ENCODE data around the gene FBXO38.

FBXO38 gene

DNA sequence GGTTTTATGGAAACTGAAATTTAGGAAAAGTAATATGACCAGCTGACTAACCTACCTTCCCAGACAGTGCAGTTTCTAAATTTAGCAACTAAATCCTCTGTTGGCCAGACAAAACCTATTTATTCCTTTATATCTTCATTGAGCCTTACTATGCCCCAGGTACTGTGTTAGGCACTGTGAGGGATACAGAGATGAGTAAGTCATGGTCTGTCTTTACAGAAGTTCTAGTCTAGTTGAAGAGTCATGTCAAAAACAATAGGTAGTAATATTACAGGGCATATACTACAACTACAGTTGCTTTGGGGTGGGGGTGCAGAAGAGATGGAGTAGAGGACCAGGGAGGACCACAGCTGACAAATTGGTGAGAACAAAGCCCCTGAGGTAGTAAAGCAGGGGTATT lies 42.8 kb downstream of the FBXO38 start:
- Histone ChIP-seq H3K4me1 (ENCODE audit: control insufficient read depth, insufficient read depth, low read length) (no peaks in the 10 kb centered on the region), H3K27ac (ENCODE audit: low read length) (no peak overlapping the region), H3K9me3 (ENCODE audit: control insufficient read depth in 2 of 2, low read length in 2 of 2) (no peaks in the 10 kb centered on the region), H3K9ac (ENCODE audit: low read length in 2 of 2) (no peak overlapping the region), H3K36me3 (ENCODE audit: control insufficient read depth in 2 of 2, insufficient read depth in 2 of 2, low read length in 2 of 2) (peaks cover 26 to 48% of the 10 kb centered on the region in 2 donors), H3K4me3 (ENCODE audit: low read length in 2 of 2) (no peak overlapping the region), H3K27me3 (ENCODE audit: control insufficient read depth in 1 of 2, insufficient read depth in 2 of 2, low read length in 2 of 2) (no peaks in the 10 kb centered on the region)

DNA sequence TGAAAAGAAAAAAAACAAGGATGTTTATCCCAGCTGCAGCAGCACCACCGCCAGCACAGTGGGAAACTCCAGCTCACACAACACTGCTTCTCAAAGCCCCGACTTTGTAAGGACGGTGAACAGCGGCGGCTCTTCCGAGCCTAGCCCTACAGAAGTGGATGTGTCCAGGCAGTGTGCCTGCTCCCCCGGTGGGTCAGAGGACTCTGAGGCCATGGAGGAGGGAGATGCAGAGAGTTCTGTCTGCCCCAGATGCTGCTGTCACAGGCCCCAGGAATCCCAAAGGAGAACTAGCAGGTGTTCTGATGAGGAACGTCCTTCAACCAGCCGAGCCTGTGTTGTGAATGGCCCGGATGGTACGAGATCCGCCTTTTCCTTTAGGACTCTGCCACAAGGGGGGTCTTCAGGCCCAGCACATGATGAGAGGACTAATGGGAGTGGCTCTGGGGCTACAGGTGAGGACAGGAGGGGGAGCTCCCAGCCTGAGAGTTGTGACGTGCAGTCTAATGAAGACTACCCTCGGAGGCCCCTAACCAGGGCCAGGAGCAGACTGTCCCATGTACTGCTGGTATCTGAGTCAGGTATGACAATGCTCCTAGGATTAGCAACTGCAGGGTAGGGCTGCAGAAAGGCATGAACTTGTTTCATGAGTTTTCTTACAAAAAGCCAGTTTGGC lies 43.7 kb downstream of the FBXO38 start:
- H3K27ac ChIP-seq (ENCODE audit: low read length): no peak overlapping the region
- H3K4me3 ChIP-seq (ENCODE audit: low read length in 2 of 2): no peak overlapping the region
- H3K9ac ChIP-seq (ENCODE audit: low read length in 2 of 2): no peak overlapping the region
- H3K27me3 ChIP-seq (ENCODE audit: control insufficient read depth in 1 of 2, insufficient read depth in 2 of 2, low read length in 2 of 2): no peaks in the 10 kb centered on the region
- H3K36me3 ChIP-seq (ENCODE audit: control insufficient read depth in 2 of 2, insufficient read depth in 2 of 2, low read length in 2 of 2): peaks cover 26 to 48% of the 10 kb centered on the region in 2 donors
- no peaks in the 10 kb centered on the region for H3K9me3 ChIP-seq (ENCODE audit: control insufficient read depth in 2 of 2, low read length in 2 of 2)
- no peaks in the 10 kb centered on the region for H3K4me1 ChIP-seq (ENCODE audit: control insufficient read depth, insufficient read depth, low read length)

DNA sequence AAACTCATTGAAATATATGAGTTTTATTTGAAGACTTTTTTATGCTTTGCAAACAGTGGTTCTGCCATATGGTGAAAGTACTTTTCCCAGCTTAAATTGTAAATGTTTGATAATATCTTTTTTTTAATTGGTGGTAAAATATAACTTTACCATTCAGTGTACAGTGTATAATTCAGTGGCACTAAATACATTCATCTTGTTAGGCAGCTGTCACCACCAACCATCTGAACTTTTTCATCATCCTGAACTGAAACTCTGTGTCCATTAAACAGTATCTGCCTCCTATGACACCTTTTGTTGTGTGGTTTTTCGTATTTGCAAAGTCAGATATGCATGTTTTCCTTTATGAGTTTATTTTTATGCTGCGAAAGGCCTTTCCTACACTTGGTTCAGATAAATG lies 45.1 kb downstream of the FBXO38 start:
- H3K9me3 ChIP-seq (ENCODE audit: control insufficient read depth in 2 of 2, low read length in 2 of 2): no peaks in the 10 kb centered on the region
- no peaks in the 10 kb centered on the region for H3K27me3 ChIP-seq (ENCODE audit: control insufficient read depth in 1 of 2, insufficient read depth in 2 of 2, low read length in 2 of 2)
- H3K36me3 ChIP-seq (ENCODE audit: control insufficient read depth in 2 of 2, insufficient read depth in 2 of 2, low read length in 2 of 2): peaks cover 32 to 36% of the 10 kb centered on the region in 2 donors
- H3K9ac ChIP-seq (ENCODE audit: low read length in 2 of 2): no peak overlapping the region
- H3K4me3 ChIP-seq (ENCODE audit: low read length in 2 of 2): no peak overlapping the region
- H3K27ac ChIP-seq (ENCODE audit: low read length): no peak overlapping the region
- no peaks in the 10 kb centered on the region for H3K4me1 ChIP-seq (ENCODE audit: control insufficient read depth, insufficient read depth, low read length)

DNA sequence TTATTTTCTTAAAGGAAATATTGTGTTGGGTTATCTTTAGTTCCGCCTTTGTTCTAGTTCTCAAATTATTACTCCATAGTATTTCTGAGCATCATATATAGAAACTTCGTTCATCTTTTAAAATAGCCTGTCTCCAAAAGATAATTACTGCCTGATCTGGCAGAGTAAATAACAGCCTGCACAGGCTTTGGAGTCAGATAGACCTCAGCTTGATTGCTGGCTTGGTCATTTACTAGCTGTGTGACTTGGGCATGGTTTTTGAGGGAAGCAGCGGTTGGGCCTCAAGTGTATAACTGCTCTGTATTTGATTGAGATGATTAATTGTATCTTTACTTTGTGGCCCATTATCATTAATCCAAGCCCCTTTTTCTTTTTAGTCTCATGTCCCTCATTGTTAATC lies 50.1 kb downstream of the FBXO38 start:
- H3K27ac ChIP-seq (ENCODE audit: low read length): no peak overlapping the region
- no peak overlapping the region for H3K9ac ChIP-seq (ENCODE audit: low read length in 2 of 2)
- peaks cover 8 to 21% of the 10 kb centered on the region in 2 donors for H3K36me3 ChIP-seq (ENCODE audit: control insufficient read depth in 2 of 2, insufficient read depth in 2 of 2, low read length in 2 of 2)
- no peaks in the 10 kb centered on the region for H3K9me3 ChIP-seq (ENCODE audit: control insufficient read depth in 2 of 2, low read length in 2 of 2)
- no peaks in the 10 kb centered on the region for H3K4me1 ChIP-seq (ENCODE audit: control insufficient read depth, insufficient read depth, low read length)
- H3K27me3 ChIP-seq (ENCODE audit: control insufficient read depth in 1 of 2, insufficient read depth in 2 of 2, low read length in 2 of 2): no peaks in the 10 kb centered on the region
- H3K4me3 ChIP-seq (ENCODE audit: low read length in 2 of 2): no peak overlapping the region

DNA sequence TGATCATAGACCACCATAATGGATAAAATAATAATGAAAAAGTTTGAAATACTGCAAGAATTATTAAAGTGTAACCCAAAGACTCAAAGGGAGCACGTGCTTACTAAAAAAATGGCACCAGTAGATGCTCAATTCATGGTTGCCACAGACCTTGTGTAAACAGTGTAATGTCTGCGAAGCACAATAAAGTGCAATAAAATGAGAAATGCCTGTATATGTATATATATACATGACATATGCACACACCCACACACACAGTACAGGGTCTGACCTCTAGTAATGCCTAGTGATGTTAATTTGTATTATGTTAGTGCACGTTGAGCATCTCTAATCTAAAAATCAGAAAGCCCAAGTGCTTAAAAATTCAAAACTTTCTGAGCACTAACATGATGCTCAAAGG lies 52.3 kb downstream of the FBXO38 start:
- no peaks in the 10 kb centered on the region for H3K9me3 ChIP-seq (ENCODE audit: control insufficient read depth in 2 of 2, low read length in 2 of 2)
- no peak overlapping the region for H3K9ac ChIP-seq (ENCODE audit: low read length in 2 of 2)
- no peak overlapping the region for H3K4me3 ChIP-seq (ENCODE audit: low read length in 2 of 2)
- H3K4me1 ChIP-seq (ENCODE audit: control insufficient read depth, insufficient read depth, low read length): no peaks in the 10 kb centered on the region
- H3K27ac ChIP-seq (ENCODE audit: low read length): no peak overlapping the region
- H3K36me3 ChIP-seq (ENCODE audit: control insufficient read depth in 2 of 2, insufficient read depth in 2 of 2, low read length in 2 of 2): peaks cover 22 to 24% of the 10 kb centered on the region in 2 donors
- no peaks in the 10 kb centered on the region for H3K27me3 ChIP-seq (ENCODE audit: control insufficient read depth in 1 of 2, insufficient read depth in 2 of 2, low read length in 2 of 2)

DNA sequence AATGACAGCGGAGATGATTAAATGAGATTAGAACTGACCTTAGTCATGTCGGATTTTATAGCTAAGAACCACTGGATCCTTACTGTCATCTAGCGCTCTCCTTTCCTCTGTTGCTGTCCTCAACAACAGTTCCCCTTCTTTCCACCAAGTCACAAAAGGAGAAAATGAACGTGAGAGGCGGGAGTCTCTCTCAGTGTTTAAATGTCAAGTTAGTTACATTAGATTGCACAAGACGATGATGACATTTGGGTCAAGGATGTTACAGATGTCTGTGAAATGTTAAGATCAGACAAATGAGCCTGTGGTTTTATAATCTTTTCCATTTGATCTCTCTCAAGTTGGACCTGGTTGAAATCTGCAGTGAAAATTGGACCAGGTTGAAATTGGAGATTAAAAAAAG lies 53.5 kb downstream of the FBXO38 start:
- Histone ChIP-seq H3K27ac (ENCODE audit: low read length) (no peak overlapping the region), H3K4me3 (ENCODE audit: low read length in 2 of 2) (no peak overlapping the region), H3K36me3 (ENCODE audit: control insufficient read depth in 2 of 2, insufficient read depth in 2 of 2, low read length in 2 of 2) (peaks cover 28 to 31% of the 10 kb centered on the region in 2 donors), H3K9ac (ENCODE audit: low read length in 2 of 2) (no peak overlapping the region), H3K27me3 (ENCODE audit: control insufficient read depth in 1 of 2, insufficient read depth in 2 of 2, low read length in 2 of 2) (no peaks in the 10 kb centered on the region), H3K9me3 (ENCODE audit: control insufficient read depth in 2 of 2, low read length in 2 of 2) (no peaks in the 10 kb centered on the region), H3K4me1 (ENCODE audit: control insufficient read depth, insufficient read depth, low read length) (no peaks in the 10 kb centered on the region)

DNA sequence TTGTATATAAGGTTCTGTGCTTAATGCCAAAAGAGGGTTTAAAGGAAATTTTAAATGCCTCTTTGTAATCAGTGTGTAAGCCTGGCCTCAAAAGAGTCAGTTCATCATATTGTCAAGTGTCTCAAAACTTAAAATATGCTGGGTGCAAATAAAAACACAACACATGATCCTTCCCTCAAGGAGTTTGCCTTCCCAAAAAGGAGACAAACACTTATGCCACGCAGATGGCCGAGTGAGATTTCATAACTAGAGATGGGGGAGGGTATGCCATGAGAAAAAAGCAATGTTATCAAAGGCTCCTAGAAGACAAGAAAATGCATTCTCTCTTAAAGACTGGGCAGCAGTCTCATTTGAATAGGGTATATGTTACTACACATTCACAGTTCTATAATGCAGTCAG lies 55.2 kb downstream of the FBXO38 start:
- H3K9me3 ChIP-seq (ENCODE audit: control insufficient read depth in 2 of 2, low read length in 2 of 2): no peaks in the 10 kb centered on the region
- H3K9ac ChIP-seq (ENCODE audit: low read length in 2 of 2): no peak overlapping the region
- no peak overlapping the region for H3K27ac ChIP-seq (ENCODE audit: low read length)
- H3K4me1 ChIP-seq (ENCODE audit: control insufficient read depth, insufficient read depth, low read length): no peaks in the 10 kb centered on the region
- no peak overlapping the region for H3K4me3 ChIP-seq (ENCODE audit: low read length in 2 of 2)
- peaks cover 22 to 28% of the 10 kb centered on the region in 2 donors for H3K36me3 ChIP-seq (ENCODE audit: control insufficient read depth in 2 of 2, insufficient read depth in 2 of 2, low read length in 2 of 2)
- H3K27me3 ChIP-seq (ENCODE audit: control insufficient read depth in 1 of 2, insufficient read depth in 2 of 2, low read length in 2 of 2): no peaks in the 10 kb centered on the region

DNA sequence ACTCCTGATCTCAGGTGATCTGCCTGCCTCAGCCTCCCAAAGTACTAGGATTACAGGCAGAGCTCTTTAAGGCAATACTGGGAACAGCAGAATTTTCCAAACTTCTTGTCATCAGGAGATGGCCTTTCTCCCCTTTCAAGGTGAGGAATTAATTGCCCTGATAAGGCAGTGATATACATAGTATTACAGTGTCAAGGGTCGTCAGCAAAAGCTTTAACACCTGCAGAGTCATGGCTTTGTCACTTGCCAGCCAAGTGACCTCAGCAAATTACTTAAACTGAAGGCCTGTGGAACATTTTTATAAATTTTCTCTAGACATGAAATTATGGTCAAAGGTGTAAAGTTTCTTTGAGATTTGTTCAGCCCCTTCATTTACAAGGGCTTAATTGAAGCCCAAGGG lies 59.5 kb downstream of the FBXO38 start:
- no peaks in the 10 kb centered on the region for H3K4me1 ChIP-seq (ENCODE audit: control insufficient read depth, insufficient read depth, low read length)
- H3K9ac ChIP-seq (ENCODE audit: low read length in 2 of 2): no peak overlapping the region
- H3K36me3 ChIP-seq (ENCODE audit: control insufficient read depth in 2 of 2, insufficient read depth in 2 of 2, low read length in 2 of 2): peaks cover 15 to 20% of the 10 kb centered on the region in 2 donors
- H3K27ac ChIP-seq (ENCODE audit: low read length): no peak overlapping the region
- no peaks in the 10 kb centered on the region for H3K9me3 ChIP-seq (ENCODE audit: control insufficient read depth in 2 of 2, low read length in 2 of 2)
- H3K27me3 ChIP-seq (ENCODE audit: control insufficient read depth in 1 of 2, insufficient read depth in 2 of 2, low read length in 2 of 2): no peaks in the 10 kb centered on the region
- no peak overlapping the region for H3K4me3 ChIP-seq (ENCODE audit: low read length in 2 of 2)

DNA sequence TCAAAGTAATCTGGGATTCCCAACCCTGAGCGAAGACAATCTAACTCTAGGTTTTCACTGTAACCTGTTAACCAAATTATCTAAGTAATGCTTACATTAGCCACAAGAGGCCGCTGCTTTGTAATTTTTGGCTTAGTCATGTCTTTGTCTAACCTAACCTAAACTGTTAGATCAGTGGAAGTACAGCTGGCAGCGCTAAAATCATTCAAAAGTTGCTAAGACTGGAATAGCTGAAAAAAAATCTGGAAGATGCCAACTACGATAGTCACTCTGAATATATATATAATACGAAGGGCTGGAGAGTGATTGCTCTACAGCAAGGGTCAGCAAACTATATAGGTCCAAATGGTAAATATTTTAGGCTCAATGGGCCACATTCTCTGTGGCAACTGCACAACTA lies 60.2 kb downstream of the FBXO38 start:
- Histone ChIP-seq H3K9ac (ENCODE audit: low read length in 2 of 2) (no peak overlapping the region), H3K36me3 (ENCODE audit: control insufficient read depth in 2 of 2, insufficient read depth in 2 of 2, low read length in 2 of 2) (peaks cover 12 to 18% of the 10 kb centered on the region in 2 donors), H3K4me1 (ENCODE audit: control insufficient read depth, insufficient read depth, low read length) (no peaks in the 10 kb centered on the region), H3K4me3 (ENCODE audit: low read length in 2 of 2) (no peak overlapping the region), H3K27me3 (ENCODE audit: control insufficient read depth in 1 of 2, insufficient read depth in 2 of 2, low read length in 2 of 2) (no peaks in the 10 kb centered on the region), H3K27ac (ENCODE audit: low read length) (no peak overlapping the region), H3K9me3 (ENCODE audit: control insufficient read depth in 2 of 2, low read length in 2 of 2) (no peaks in the 10 kb centered on the region)

DNA sequence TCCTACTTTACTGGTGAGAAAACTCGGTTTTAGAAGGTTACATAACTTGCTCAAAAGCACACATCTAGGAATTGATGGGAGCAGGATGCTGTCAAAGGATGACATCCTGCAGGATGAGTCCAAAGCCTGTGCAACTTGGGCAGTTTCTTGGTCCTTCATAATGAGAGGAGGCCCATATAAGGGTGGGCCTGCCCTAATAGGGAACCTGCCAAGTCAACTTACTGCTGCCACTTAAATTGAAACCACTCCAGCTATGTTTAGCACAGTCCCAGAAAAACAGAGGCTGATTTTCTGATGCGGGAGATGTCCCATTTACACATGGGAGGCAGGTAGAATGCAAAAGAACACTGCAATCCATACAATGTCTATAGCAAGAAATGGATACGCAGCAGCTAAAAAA lies 61.8 kb downstream of the FBXO38 start:
- peaks cover 8 to 12% of the 10 kb centered on the region in 2 donors for H3K36me3 ChIP-seq (ENCODE audit: control insufficient read depth in 2 of 2, insufficient read depth in 2 of 2, low read length in 2 of 2)
- H3K27ac ChIP-seq (ENCODE audit: low read length): no peak overlapping the region
- no peaks in the 10 kb centered on the region for H3K4me1 ChIP-seq (ENCODE audit: control insufficient read depth, insufficient read depth, low read length)
- no peak overlapping the region for H3K9ac ChIP-seq (ENCODE audit: low read length in 2 of 2)
- no peaks in the 10 kb centered on the region for H3K27me3 ChIP-seq (ENCODE audit: control insufficient read depth in 1 of 2, insufficient read depth in 2 of 2, low read length in 2 of 2)
- H3K9me3 ChIP-seq (ENCODE audit: control insufficient read depth in 2 of 2, low read length in 2 of 2): no peaks in the 10 kb centered on the region
- H3K4me3 ChIP-seq (ENCODE audit: low read length in 2 of 2): no peak overlapping the region

DNA sequence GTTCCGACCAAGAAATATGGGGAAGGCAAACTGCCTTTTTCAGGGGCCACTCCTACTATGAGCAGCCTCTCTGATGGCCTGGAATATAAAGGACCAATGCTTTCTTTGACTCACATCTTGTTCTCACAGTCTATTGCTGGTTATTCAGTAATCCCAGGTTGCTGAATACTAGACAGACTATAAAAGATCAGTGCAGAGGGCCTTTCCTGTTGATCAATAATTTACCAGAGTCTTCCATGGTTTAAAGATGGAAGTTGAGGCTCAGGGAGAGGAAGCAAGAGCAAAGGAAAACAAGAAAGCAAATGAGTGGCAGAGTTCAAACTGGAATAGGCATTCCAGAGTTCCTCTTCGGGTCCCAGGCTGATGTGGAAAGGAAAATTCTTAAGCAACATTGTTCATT lies 62.9 kb downstream of the FBXO38 start:
- Histone ChIP-seq H3K27me3 (ENCODE audit: control insufficient read depth in 1 of 2, insufficient read depth in 2 of 2, low read length in 2 of 2) (no peaks in the 10 kb centered on the region), H3K9ac (ENCODE audit: low read length in 2 of 2) (no peak overlapping the region), H3K4me3 (ENCODE audit: low read length in 2 of 2) (no peak overlapping the region), H3K36me3 (ENCODE audit: control insufficient read depth in 2 of 2, insufficient read depth in 2 of 2, low read length in 2 of 2) (peaks cover 5 to 6% of the 10 kb centered on the region in 2 donors), H3K27ac (ENCODE audit: low read length) (no peak overlapping the region), H3K9me3 (ENCODE audit: control insufficient read depth in 2 of 2, low read length in 2 of 2) (no peaks in the 10 kb centered on the region), H3K4me1 (ENCODE audit: control insufficient read depth, insufficient read depth, low read length) (no peaks in the 10 kb centered on the region)
